HCT116 (cell line): Measurements from ENCODE around the gene SPSB4. TPM values are rescaled to one million over a fixed set of nuclear protein-coding genes. Genes with fewer than 3 reads are reported as not detected.

ENCODE experiments used
- ATAC-seq: fragments of 200-7000 bp; cut with Tn5 transposase; 2 replicates; pipeline ENCODE4 v1.9.1; 2020; ENCODE audit warnings: mild to moderate bottlenecking, moderate library complexity
- BruUV-seq: library from RNA; stranded (reverse); fragments of 400-500 nt; replicated peaks from 2 replicates; lab custom pipeline; 2021; lab: Mats Ljungman, UMichigan
- CTCF ChIA-PET: fragments of 300-600 bp; sonication (Branson Sonifier 250); formaldehyde crosslinking; loops from one replicate; lab custom pipeline; 2021; ENCODE audit warnings: antibody characterized with exemption; lab: Charles Lee
- POLR2A ChIA-PET: fragments of 300-600, 350-600 bp; sonication (Branson Sonifier 250); formaldehyde crosslinking; loops from one replicate; lab custom pipeline; 2021; ENCODE audit warnings: antibody characterized with exemption; lab: Charles Lee
- RAD21 ChIA-PET, 2 experiments: fragments of 300-600 bp; sonication (Branson Sonifier 250); formaldehyde crosslinking; loops; one replicate each; lab custom pipeline; 2023; ENCODE audit warnings: low total read pairs in 2 of 2; ENCODE audit not compliant: uncharacterized antibody in 2 of 2, unreplicated experiment in 2 of 2, low non-redundant PET in 1 of 2; lab: Charles Lee
- DNase-seq: peaks from one replicate; pipeline ENCODE4 v3.0.0-alpha.2; 2010; ENCODE audit warnings: low read depth, low spot score
- H2AFZ ChIP-seq: fragments of 200-600 bp; shearing (Covaris generic), sonication (generic); 2 replicates; pipeline ENCODE4 v1.6.1; 2017; ENCODE audit warnings: low read depth, mixed run types, mixed read lengths, antibody characterized with exemption, low read length; ENCODE audit not compliant: poor library complexity, severe bottlenecking
- H3K27ac ChIP-seq: 2 replicates; pipeline ENCODE4 v1.5.1; 2012; ENCODE audit warnings: low read depth, low read length
- H3K27me3 ChIP-seq: fragments of 200-600 bp; sonication (generic); 2 replicates; pipeline ENCODE4 v1.6.1; 2016; ENCODE audit warnings: mixed run types, low read length, mixed read lengths; ENCODE audit not compliant: insufficient read depth
- H3K36me3 ChIP-seq, 2 experiments: fragments of 200-500 bp in 1 of 2; fragments of 200-600 bp in 1 of 2; sonication (Bioruptor generic) in 1 of 2; sonication (generic) in 1 of 2; 2 replicates each; pipeline versions ENCODE4 v1.5.1 to v1.6.1; 2014 to 2016; ENCODE audit warnings: low read length in 2 of 2, inconsistent platforms in 1 of 2, mixed read lengths in 1 of 2, mixed run types in 1 of 2; ENCODE audit not compliant: insufficient read depth in 2 of 2, control insufficient read depth in 1 of 2
- H3K4me1 ChIP-seq, 2 experiments: fragments of 200-600 bp in 1 of 2; sonication (generic) in 1 of 2; 2 replicates each; pipeline versions ENCODE4 v1.5.1 to v1.6.1; 2012 to 2017; ENCODE audit warnings: low read length in 2 of 2, inconsistent platforms in 1 of 2, mild to moderate bottlenecking in 1 of 2, mixed read lengths in 1 of 2, mixed run types in 1 of 2, moderate library complexity in 1 of 2; ENCODE audit not compliant: insufficient read depth in 2 of 2, control insufficient read depth in 1 of 2
- H3K4me2 ChIP-seq: fragments of 200-600 bp; sonication (generic); 2 replicates; pipeline ENCODE4 v1.6.1; 2017; ENCODE audit warnings: mixed run types, low read length, mixed read lengths
- H3K4me3 ChIP-seq, 2 experiments: fragments of 200-600 bp in 1 of 2; sonication (generic) in 1 of 2; replicated peaks in 1 of 2; 2 replicates each; pipeline ENCODE4 v1.5.1; 2011 to 2016; ENCODE audit warnings: low read length in 2 of 2, control low read depth in 1 of 2, low read depth in 1 of 2, mild to moderate bottlenecking in 1 of 2, mixed read lengths in 1 of 2, mixed run types in 1 of 2
- H3K79me2 ChIP-seq: fragments of 200-600 bp; sonication (generic); 2 replicates; pipeline ENCODE4 v1.6.1; 2017; ENCODE audit warnings: mild to moderate bottlenecking, mixed run types, low read length, moderate library complexity, mixed read lengths; ENCODE audit not compliant: insufficient read depth
- H3K9ac ChIP-seq: fragments of 200-600 bp; sonication (generic); 2 replicates; pipeline ENCODE4 v1.6.1; 2016; ENCODE audit warnings: low read length, mixed read lengths
- H3K9me2 ChIP-seq: fragments of 200-600 bp; sonication (generic), shearing (Covaris generic); 2 replicates; pipeline ENCODE4 v1.6.1; 2017; ENCODE audit warnings: mixed run types, mild to moderate bottlenecking, moderate library complexity; ENCODE audit not compliant: insufficient read depth
- H3K9me3 ChIP-seq, 2 experiments: fragments of 200-500 bp in 1 of 2; fragments of 200-600 bp in 1 of 2; sonication (Bioruptor generic) in 1 of 2; sonication (generic) in 1 of 2; 2 replicates each; pipeline ENCODE4 v1.6.1; 2014 to 2017; ENCODE audit warnings: low read length in 2 of 2, mixed read lengths in 2 of 2, inconsistent platforms in 1 of 2, low read depth in 1 of 2, mild to moderate bottlenecking in 1 of 2, mixed run types in 1 of 2, moderate library complexity in 1 of 2; ENCODE audit not compliant: control insufficient read depth in 1 of 2, insufficient read depth in 1 of 2
- H4K20me1 ChIP-seq: fragments of 200-600 bp; sonication (generic), shearing (Covaris generic); 2 replicates; pipeline ENCODE4 v1.6.1; 2017; ENCODE audit warnings: mixed run types, mild to moderate bottlenecking, moderate library complexity; ENCODE audit not compliant: insufficient read depth
- ATF3 ChIP-seq: IDR thresholded peaks from 2 replicates; pipeline ENCODE4 v1.6.1; 2012
- CBX3 ChIP-seq: IDR thresholded peaks from 2 replicates; pipeline ENCODE4 v1.6.1; 2012; ENCODE audit warnings: low read depth
- CTCF ChIP-seq, 3 experiments: fragments of 200-600 bp in 1 of 3; sonication (generic) in 1 of 3; IDR thresholded peaks in 2 of 3; conservative IDR thresholded peaks in 1 of 3; 2 replicates each; pipeline ENCODE4 v1.5.1; 2012 to 2017; ENCODE audit warnings: low read depth in 2 of 3, low read length in 2 of 3, antibody characterized with exemption in 1 of 3, borderline replicate concordance in 1 of 3, control low read depth in 1 of 3, mild to moderate bottlenecking in 1 of 3, mixed read lengths in 1 of 3, mixed run types in 1 of 3, moderate library complexity in 1 of 3; ENCODE audit not compliant: insufficient read depth in 1 of 3
- ELF1 ChIP-seq: IDR thresholded peaks from 2 replicates; pipeline ENCODE4 v1.6.1; 2012; ENCODE audit warnings: low read depth, borderline replicate concordance
- EZH2 ChIP-seq: fragments of 200-600 bp; sonication (generic); IDR thresholded peaks from 2 replicates; pipeline ENCODE4 v1.6.1; 2017; ENCODE audit warnings: antibody characterized with exemption, mixed run types
- EZH2phosphoT487 ChIP-seq: fragments of 200-600 bp; IDR thresholded peaks from 2 replicates; pipeline ENCODE4 v1.6.1; 2018; ENCODE audit warnings: antibody characterized with exemption, borderline replicate concordance
- MAX ChIP-seq: IDR thresholded peaks from 2 replicates; pipeline ENCODE4 v1.6.1; 2012
- SIN3A ChIP-seq: IDR thresholded peaks from 2 replicates; pipeline ENCODE4 v1.6.1; 2012; ENCODE audit warnings: low read depth
- SP1 ChIP-seq: IDR thresholded peaks from 2 replicates; pipeline ENCODE4 v1.6.1; 2012; ENCODE audit warnings: low read depth
- SRF ChIP-seq: IDR thresholded peaks from 2 replicates; pipeline ENCODE4 v1.6.1; 2012; ENCODE audit warnings: low read depth
- ZBTB33 ChIP-seq: IDR thresholded peaks from 2 replicates; pipeline ENCODE4 v1.6.1; 2011; ENCODE audit warnings: mild to moderate bottlenecking, low read length, moderate library complexity; ENCODE audit not compliant: insufficient replicate concordance; ENCODE audit errors: extremely low read depth
- ZFX ChIP-seq: fragments of 450-650 bp; IDR thresholded peaks from 2 replicates; pipeline ENCODE4 v1.6.1; 2017
- ZNF274 ChIP-seq: fragments of 200-500 bp; sonication (Bioruptor generic); IDR thresholded peaks from 2 replicates; pipeline ENCODE4 v1.6.1; 2014; ENCODE audit warnings: mild to moderate bottlenecking, low read depth, low read length, inconsistent platforms
- intact Hi-C: fragments of 100-400 bp; cut with micrococcal nuclease; formaldehyde crosslinking; loops from 2 replicates; pipeline ENCODE4 v1.10.0; 2022
- total RNA-seq: library from RNA; stranded (reverse); gene quantifications from one replicate; pipeline ENCODE4 v1.2.1, GENCODE V29; 2021; ENCODE audit not compliant: unreplicated experiment

The SPSB4 gene
- total RNA-seq, 1 experiment from 2014 or later, result 0.57 TPM

- no peak for DNase-seq
- H4K20me1 ChIP-seq, result no peaks in the 10 kb centered on the region
- H3K9me3 ChIP-seq, result no peaks in the 10 kb centered on the region
- no peak overlapping the region for H3K4me3 ChIP-seq
- ChIA-PET RAD21 (interaction anchor here in 1 of 2 experiments (0.6 kb wide), 1 partner anchor 11 kb away, joined by 3 read pairs; no protein-coding TSS in a partner anchor), POLR2A (no interaction called here), CTCF (no interaction called here)
- H3K9me2 ChIP-seq, result no peaks in the 10 kb centered on the region
- no peak overlapping the region for H3K4me2 ChIP-seq
- H3K27ac ChIP-seq, result no peak overlapping the region
- H3K36me3 ChIP-seq, result no peaks in the 10 kb centered on the region
- no peak for ATAC-seq
- TF ChIP-seq ATF3 (no peak), SRF (no peak)
- no peaks in the 10 kb centered on the region for H3K79me2 ChIP-seq
- H3K9ac ChIP-seq, result no peak overlapping the region
- no peak overlapping the region for H2AFZ ChIP-seq
- H3K4me1 ChIP-seq, result no peaks in the 10 kb centered on the region
- peaks cover 10% of the 10 kb centered on the region; the same call in 1 of the 2 replicates for H3K27me3 ChIP-seq
- no TSS peak for BruUV-seq
- intact Hi-C loops, result no loop called here
These were observed 72.7 kb downstream of the SPSB4 start for GRCh38 chr3:141123677-141124410.

- H3K79me2 ChIP-seq, result no peaks in the 10 kb centered on the region
- no peak overlapping the region for H3K4me2 ChIP-seq
- no peak overlapping the region for H3K9ac ChIP-seq
- H4K20me1 ChIP-seq, result no peaks in the 10 kb centered on the region
- no peak for ATAC-seq
- BruUV-seq, result no TSS peak
- H3K9me3 ChIP-seq, result no peaks in the 10 kb centered on the region
- ChIA-PET POLR2A (no interaction called here), CTCF (no interaction called here), RAD21 (no interaction called here)
- no peak overlapping the region for H3K27ac ChIP-seq
- DNase-seq, result no peak
- H3K36me3 ChIP-seq, result no peaks in the 10 kb centered on the region
- H3K4me3 ChIP-seq, result no peak overlapping the region
- no peaks in the 10 kb centered on the region for H3K4me1 ChIP-seq
- H2AFZ ChIP-seq, result no peak overlapping the region
- no peaks in the 10 kb centered on the region for H3K9me2 ChIP-seq
- no peak for TF ChIP-seq SIN3A
- no peak for TF ChIP-seq CTCF (IDR thresholded peaks at IDR 0.05 in 2 of 3, conservative IDR thresholded peaks at IDR 0.05 in 1 of 3; ENCODE audit: borderline replicate concordance in 1 of 3, insufficient read depth in 1 of 3, low read depth in 2 of 3, low read length in 2 of 3)
- TF ChIP-seq EZH2, result no peak
- no peak for TF ChIP-seq ZBTB33
- TF ChIP-seq SP1, result no peak
- TF ChIP-seq ZFX, result no peak
- no peak for TF ChIP-seq ELF1
- TF ChIP-seq MAX, result no peak
- no peak for TF ChIP-seq EZH2phosphoT487
- no peak for TF ChIP-seq ZNF274
- no peak for TF ChIP-seq CBX3
- intact Hi-C loops, result no loop called here
- H3K27me3 ChIP-seq, result peaks cover 14% of the 10 kb centered on the region
These were observed 73.6 kb downstream of the SPSB4 start for GRCh38 chr3:141124715-141125114.
